Neural cell (in vitro differentiated cells): ENCODE measurements around the gene TFDP1.

Experiments
- CTCF ChIP-seq: fragments of 450-650 bp; IDR thresholded peaks from 2 replicates; pipeline ENCODE4 v1.5.1; 2014; ENCODE audit warnings: antibody characterized with exemption, mild to moderate bottlenecking, moderate library complexity; ENCODE audit not compliant: poor library complexity, severe bottlenecking
- EP300 ChIP-seq: fragments of 450-650 bp; conservative IDR thresholded peaks from 2 replicates; pipeline ENCODE4 v1.6.1; 2014; ENCODE audit warnings: antibody characterized with exemption, mild to moderate bottlenecking, moderate library complexity; ENCODE audit not compliant: poor library complexity, severe bottlenecking
- EZH2 ChIP-seq: fragments of 200-600, 300-800 bp; shearing (Covaris generic), sonication (generic); IDR thresholded peaks from 2 replicates; pipeline ENCODE4 v1.6.1; 2014; ENCODE audit warnings: antibody characterized with exemption, low read length, borderline replicate concordance, mild to moderate bottlenecking; ENCODE audit not compliant: insufficient read depth, poor library complexity, severe bottlenecking
- MXI1 ChIP-seq: fragments of 450-650 bp; conservative IDR thresholded peaks from 2 replicates; pipeline ENCODE4 v1.6.1; 2014; ENCODE audit warnings: antibody characterized with exemption, mild to moderate bottlenecking; ENCODE audit not compliant: poor library complexity, severe bottlenecking
- POLR2AphosphoS5 ChIP-seq: IDR thresholded peaks from 2 replicates; pipeline ENCODE4 v1.6.1; 2012
- RAD21 ChIP-seq: fragments of 450-650 bp; conservative IDR thresholded peaks from 2 replicates; pipeline ENCODE4 v1.6.1; 2014; ENCODE audit warnings: antibody characterized with exemption, mild to moderate bottlenecking, moderate library complexity
- REST ChIP-seq: IDR thresholded peaks from 2 replicates; pipeline ENCODE4 v1.6.1; 2012; ENCODE audit warnings: borderline replicate concordance
- SMC3 ChIP-seq: fragments of 450-650 bp; conservative IDR thresholded peaks from 2 replicates; pipeline ENCODE4 v1.6.1; 2014; ENCODE audit warnings: antibody characterized with exemption, mild to moderate bottlenecking, moderate library complexity; ENCODE audit not compliant: poor library complexity
- TAF1 ChIP-seq: IDR thresholded peaks from 2 replicates; pipeline ENCODE4 v1.6.1; 2012; ENCODE audit warnings: low read depth

GRCh38 chr13:113544896-113545295 lies 39.7 kb upstream of the TFDP1 start:
- TF ChIP-seq EP300 = no peak
- no peak for TF ChIP-seq CTCF
- TF ChIP-seq POLR2AphosphoS5 = no peak
- TF ChIP-seq REST = no peak
- no peak for TF ChIP-seq MXI1
- no peak for TF ChIP-seq EZH2
- no peak for TF ChIP-seq SMC3
- TF ChIP-seq TAF1 = no peak
- TF ChIP-seq RAD21 = no peak
